ENCODE data around the gene CYP20A1.
A peak's percentile ranks its signal among the peaks of the same experiment; 100 is the strongest.
"Not testable (repeated sequence)": the region's sequence is repeated elsewhere in the genome, so short reads cannot be mapped to it uniquely, and the experiment has no call there.

The CYP20A1 gene

DNA sequence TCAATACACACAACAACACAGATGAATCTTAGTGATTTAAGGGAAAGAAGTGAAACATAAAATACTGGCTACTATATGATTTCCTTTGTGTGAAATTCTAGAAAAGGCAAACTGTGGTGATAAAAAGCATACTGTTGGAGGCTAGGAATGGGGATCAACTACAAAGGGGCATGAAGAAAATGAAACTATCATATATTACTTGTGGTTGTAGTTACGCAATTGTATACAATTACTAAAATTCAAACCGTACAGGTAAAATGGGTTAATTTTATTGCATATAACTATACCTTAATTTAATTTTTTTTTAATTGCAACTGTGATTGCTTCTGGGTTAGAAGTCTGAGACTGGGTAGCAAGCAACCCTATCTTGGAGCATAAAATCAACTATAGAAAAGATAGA, 47.7 kb downstream of the CYP20A1 start:
- no peak for DNase-seq (ENCODE audit: low spot score)
- in situ Hi-C loops (cut with MboI; ENCODE audit: low pct_unique_long_range_greater_than_20kb, low sequenced_read_pairs, unreplicated experiment), result no loop called here
- TF ChIP-seq, protein P1, sequence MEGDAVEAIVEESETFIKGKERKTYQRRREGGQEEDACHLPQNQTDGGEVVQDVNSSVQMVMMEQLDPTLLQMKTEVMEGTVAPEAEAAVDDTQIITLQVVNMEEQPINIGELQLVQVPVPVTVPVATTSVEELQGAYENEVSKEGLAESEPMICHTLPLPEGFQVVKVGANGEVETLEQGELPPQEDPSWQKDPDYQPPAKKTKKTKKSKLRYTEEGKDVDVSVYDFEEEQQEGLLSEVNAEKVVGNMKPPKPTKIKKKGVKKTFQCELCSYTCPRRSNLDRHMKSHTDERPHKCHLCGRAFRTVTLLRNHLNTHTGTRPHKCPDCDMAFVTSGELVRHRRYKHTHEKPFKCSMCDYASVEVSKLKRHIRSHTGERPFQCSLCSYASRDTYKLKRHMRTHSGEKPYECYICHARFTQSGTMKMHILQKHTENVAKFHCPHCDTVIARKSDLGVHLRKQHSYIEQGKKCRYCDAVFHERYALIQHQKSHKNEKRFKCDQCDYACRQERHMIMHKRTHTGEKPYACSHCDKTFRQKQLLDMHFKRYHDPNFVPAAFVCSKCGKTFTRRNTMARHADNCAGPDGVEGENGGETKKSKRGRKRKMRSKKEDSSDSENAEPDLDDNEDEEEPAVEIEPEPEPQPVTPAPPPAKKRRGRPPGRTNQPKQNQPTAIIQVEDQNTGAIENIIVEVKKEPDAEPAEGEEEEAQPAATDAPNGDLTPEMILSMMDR (IDR thresholded peaks at IDR 0.05; ENCODE audit: extremely low read depth, insufficient read depth, missing control alignments), result no peak

DNA sequence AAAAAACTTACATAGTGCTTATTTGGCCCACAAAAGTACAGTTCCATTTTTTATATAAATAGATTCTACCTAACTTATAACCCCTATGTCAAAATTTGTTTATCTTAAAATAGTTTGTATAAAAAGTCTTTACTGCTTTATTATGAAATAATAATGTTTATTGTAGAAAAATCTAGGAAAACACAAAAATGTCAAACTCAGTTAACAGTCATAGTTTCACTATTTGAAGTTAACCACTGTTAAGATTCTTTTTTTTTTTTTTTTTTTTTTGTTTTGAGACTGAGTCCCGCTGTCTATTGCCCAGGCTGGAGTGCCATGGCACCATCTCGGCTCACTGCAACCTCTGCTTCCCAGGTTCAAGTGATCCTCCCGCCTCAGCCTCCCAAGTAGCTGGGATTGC, 62.8 kb downstream of the CYP20A1 start:
- in situ Hi-C loops (cut with MboI; ENCODE audit: low pct_unique_long_range_greater_than_20kb, low sequenced_read_pairs, unreplicated experiment), result no loop called here
- TF ChIP-seq, protein P1 (IDR thresholded peaks at IDR 0.05; ENCODE audit: extremely low read depth, insufficient read depth, missing control alignments), result no peak
- no peak for DNase-seq (ENCODE audit: low spot score)

DNA sequence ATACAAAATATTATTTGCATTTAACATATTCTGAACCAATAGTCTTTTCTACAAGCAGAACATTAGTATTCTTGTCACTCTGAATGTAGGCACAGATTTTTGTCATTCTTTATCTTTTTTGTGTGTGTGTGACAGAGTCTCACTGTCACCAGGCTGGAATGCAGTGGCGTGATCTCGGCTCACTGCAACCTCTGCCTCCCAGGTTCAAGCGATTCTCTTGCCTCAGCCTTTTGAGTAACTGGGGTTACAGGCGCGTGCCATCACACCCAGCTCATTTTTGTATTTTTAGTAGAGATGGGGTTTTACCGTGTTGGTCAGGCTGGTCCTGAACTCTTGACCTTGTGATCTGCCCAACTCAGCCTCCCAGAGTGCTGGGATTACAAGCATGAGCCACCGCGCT, 63.8 kb downstream of the CYP20A1 start:
- in situ Hi-C loops (cut with MboI; ENCODE audit: low pct_unique_long_range_greater_than_20kb, low sequenced_read_pairs, unreplicated experiment); DNase-seq (ENCODE audit: low spot score): not testable (repeated sequence)

DNA sequence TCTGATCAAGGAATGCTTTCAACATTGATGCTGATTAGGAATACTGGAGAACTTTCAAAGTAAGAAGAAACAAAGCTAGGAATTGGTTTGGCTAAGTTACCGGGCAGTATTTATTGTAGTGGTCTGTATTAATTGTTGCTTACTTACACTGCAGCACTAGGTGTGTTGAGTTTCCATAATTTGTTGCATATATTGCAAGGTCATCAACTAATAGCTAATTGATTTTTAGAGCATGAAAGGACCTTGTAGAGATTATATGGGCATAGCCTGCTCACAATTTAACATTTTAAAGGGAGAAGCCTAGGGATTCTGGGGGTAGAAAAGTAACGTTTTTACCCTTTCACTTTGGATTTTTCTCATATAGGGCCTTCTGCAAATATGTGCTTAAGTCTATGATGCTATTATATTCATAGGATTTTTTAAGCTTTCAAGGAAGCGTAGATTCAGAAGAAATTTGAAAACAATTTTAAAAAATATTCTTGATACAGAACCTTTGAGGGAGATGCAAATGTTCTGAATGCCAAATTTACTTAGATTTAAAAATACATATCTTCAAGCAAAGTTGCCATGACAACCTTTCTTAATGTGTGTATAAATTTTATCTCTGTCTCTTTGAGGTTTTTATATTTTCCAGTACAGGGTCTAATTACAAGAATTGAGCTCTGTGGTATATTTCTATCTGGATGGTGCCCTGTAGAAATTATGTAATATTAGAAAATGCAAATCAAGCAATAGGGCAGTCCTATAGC, 72.0 kb downstream of the CYP20A1 start:
- in situ Hi-C loops (cut with MboI; ENCODE audit: low pct_unique_long_range_greater_than_20kb, low sequenced_read_pairs, unreplicated experiment), result no loop called here
- TF ChIP-seq, protein P1 (IDR thresholded peaks at IDR 0.05; ENCODE audit: extremely low read depth, insufficient read depth, missing control alignments), result no peak
- no peak for DNase-seq (ENCODE audit: low spot score)

DNA sequence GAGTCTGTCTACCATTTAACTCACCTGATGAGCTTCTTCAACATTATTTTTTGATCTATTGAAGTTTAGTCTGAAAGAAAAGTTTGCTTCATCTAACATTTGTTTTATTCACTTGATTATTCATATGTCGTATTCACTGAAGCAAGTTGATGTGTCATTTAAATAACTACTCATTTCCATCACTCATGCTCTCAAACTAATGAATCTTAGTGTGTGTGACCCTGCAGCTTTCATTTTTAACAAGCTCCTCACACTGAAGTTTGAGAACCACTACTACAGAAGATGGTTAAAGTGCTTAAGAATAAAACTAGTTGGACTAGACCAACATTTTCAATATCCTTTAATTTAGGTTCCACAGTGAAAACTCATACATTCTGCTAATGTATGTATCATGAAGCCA, 87.5 kb downstream of the CYP20A1 start:
- peak; percentile 23 for DNase-seq (ENCODE audit: low spot score)
- TF ChIP-seq, protein P1 (IDR thresholded peaks at IDR 0.05; ENCODE audit: extremely low read depth, insufficient read depth, missing control alignments), result no peak
- in situ Hi-C loops (cut with MboI; ENCODE audit: low pct_unique_long_range_greater_than_20kb, low sequenced_read_pairs, unreplicated experiment), result no loop called here

DNA sequence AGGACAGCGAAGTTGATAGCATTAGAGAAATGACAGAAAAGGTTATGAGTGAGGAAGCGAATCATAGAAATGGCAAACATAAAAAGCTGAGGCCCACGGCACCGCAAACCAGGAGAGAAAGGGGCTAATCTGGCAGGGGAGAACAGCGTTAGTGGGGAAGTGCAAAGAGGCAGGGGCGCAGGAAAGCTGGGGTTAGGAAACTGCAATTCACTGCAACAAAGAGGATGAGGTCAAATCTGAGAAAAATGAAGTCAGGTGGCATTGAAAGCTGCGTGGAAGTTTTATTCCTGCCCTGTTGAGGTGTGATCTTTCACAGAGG, 88.7 kb downstream of the CYP20A1 start:
- in situ Hi-C loops (cut with MboI; ENCODE audit: low pct_unique_long_range_greater_than_20kb, low sequenced_read_pairs, unreplicated experiment), result no loop called here
- TF ChIP-seq, protein P1 (IDR thresholded peaks at IDR 0.05; ENCODE audit: extremely low read depth, insufficient read depth, missing control alignments), result no peak
- no peak for DNase-seq (ENCODE audit: low spot score)

DNA sequence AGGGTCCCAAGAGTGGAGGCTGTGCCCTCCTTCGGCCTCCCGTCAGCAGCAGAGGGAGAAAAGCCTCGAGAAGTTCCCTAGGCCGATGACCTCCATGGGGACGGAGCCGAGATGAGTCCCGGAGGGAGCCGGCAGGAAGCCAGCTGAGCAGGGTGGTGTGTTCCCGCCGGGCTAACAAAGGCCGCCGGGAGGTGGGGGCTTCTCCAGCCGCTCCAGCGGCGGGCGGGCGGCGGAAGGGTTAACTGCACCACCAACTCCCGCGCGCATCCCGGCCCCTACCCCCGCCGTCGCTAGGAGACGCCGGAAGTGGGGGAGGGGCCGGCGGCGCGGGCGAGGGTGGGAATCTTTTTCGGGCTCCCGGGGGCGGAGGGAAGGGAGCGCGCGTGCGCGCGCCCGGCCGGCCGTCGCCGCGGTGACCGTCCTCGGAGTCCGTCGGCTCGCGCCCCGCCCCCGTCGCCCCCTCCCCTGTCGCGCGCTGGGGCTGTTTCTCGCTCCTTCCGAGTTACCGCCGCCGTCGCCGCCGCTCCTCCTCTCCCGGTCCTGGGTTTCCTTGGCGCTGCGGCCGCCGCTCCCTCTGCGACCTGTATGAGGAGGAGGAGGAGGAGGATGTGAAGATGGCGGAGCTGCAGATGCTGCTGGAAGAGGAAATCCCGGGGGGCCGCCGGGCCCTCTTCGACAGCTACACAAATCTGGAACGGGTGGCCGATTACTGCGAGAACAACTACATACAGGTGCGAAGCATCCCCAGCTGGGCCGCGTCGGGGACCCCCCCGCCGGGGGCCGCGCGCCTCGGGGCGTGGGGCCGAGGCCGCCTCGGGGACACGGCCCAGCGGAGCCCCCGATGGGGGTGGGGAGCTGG, 89.3 kb downstream of the CYP20A1 start, which contains the start of gene ABI2:
TSS of gene ABI2 (plus strand) at position 494 of the 859 bp plus-strand sequence. CDS start at position 615, 121 bp downstream.
- TF ChIP-seq, protein P1 (IDR thresholded peaks at IDR 0.05; ENCODE audit: extremely low read depth, insufficient read depth, missing control alignments), result no peak
- DNase-seq (ENCODE audit: low spot score), result peak; percentile 91
- in situ Hi-C loops (cut with MboI; ENCODE audit: low pct_unique_long_range_greater_than_20kb, low sequenced_read_pairs, unreplicated experiment), result no loop called here

All from GM13977 (cell line).